ENCODE results near the gene FMO3.

Gene FMO3

GRCh38 chr1:171166361-171166760 lies 75.7 kb downstream of the FMO3 start:
- ATAC-seq (ENCODE audit: low read depth) (peak; percentile 95), DNase-seq (ENCODE audit: low spot score) (no peak)
- Histone ChIP-seq H3K4me3 (ENCODE audit: severe bottlenecking) (no peak overlapping the region), H3K27me3 (ENCODE audit: insufficient read depth, poor library complexity, severe bottlenecking) (no peaks in the 10 kb centered on the region), H3K36me3 (ENCODE audit: low read depth) (no peaks in the 10 kb centered on the region), H3K27ac (ENCODE audit: poor library complexity, severe bottlenecking) (peak overlapping the region; percentile 54), H3K9me3 (ENCODE audit: severe bottlenecking) (no peaks in the 10 kb centered on the region), H3K4me1 (ENCODE audit: insufficient read depth, poor library complexity, severe bottlenecking) (peaks cover 15% of the 10 kb centered on the region)
- no peak for TF ChIP-seq CTCF (IDR thresholded peaks at IDR 0.05; ENCODE audit: poor library complexity, severe bottlenecking)
